Choroid plexus epithelial cell (primary cell): Measurements from ENCODE around the gene C20orf141.
"Not testable (repeated sequence)": the region's sequence is repeated elsewhere in the genome, so short reads cannot be mapped to it uniquely, and the experiment has no call there.

Experiments
- DNase-seq: peaks from one replicate; pipeline ENCODE4 v3.0.0-alpha.2; 2010; ENCODE audit warnings: low read depth
- H3K4me3 ChIP-seq: 2 replicates; pipeline ENCODE4 v1.5.1; 2011; ENCODE audit warnings: low read depth, mild to moderate bottlenecking, control low read depth, low read length, moderate library complexity
- TF ChIP-seq, protein P1 (sequence below): conservative IDR thresholded peaks from 2 replicates; pipeline ENCODE4 v1.5.1; 2011; ENCODE audit warnings: low read depth, mild to moderate bottlenecking, control low read depth, inconsistent platforms, low read length, moderate library complexity

Gene C20orf141

DNA sequence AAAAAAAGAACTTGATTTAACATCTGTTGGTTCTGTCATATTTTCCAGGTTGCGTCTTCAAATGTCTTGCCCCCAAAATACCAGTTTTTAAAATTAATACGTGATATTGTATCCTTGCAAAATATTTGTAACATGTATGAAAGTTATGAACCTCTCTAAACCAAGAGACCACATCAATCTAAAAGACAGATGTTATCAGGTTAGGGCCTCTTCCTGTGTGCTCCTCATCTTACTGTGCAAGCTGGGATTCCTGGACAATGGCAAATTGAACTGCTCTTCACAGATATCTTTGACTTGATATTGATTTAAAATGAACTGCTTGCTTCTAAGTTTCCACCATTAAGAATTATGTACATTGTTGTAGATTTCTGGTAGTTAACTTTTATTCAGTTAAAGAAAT, 11.0 kb downstream of the C20orf141 start:
- DNase-seq = no peak
- TF ChIP-seq, protein P1, sequence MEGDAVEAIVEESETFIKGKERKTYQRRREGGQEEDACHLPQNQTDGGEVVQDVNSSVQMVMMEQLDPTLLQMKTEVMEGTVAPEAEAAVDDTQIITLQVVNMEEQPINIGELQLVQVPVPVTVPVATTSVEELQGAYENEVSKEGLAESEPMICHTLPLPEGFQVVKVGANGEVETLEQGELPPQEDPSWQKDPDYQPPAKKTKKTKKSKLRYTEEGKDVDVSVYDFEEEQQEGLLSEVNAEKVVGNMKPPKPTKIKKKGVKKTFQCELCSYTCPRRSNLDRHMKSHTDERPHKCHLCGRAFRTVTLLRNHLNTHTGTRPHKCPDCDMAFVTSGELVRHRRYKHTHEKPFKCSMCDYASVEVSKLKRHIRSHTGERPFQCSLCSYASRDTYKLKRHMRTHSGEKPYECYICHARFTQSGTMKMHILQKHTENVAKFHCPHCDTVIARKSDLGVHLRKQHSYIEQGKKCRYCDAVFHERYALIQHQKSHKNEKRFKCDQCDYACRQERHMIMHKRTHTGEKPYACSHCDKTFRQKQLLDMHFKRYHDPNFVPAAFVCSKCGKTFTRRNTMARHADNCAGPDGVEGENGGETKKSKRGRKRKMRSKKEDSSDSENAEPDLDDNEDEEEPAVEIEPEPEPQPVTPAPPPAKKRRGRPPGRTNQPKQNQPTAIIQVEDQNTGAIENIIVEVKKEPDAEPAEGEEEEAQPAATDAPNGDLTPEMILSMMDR = no peak
- H3K4me3 ChIP-seq = no peak overlapping the region

DNA sequence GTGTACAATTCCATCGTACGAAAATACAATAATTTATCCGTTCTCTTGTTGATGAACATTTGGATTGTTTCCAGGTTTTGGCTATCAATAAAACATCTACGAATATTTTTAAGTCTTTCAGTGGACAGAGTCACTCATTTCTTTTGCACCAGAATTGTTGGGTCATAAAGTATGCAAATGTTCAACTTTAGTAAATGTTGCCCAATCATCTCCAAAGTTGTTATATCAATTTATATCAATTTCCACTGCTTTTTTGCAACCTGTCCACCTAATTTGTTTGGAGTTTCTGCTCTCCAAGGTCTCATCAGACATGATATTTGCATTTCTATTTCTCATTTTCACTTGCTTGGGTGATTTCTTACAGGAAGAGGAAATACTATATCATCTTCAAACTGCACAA, 11.9 kb downstream of the C20orf141 start:
- DNase-seq = no peak
- TF ChIP-seq, protein P1 = no peak
- no peak overlapping the region for H3K4me3 ChIP-seq

DNA sequence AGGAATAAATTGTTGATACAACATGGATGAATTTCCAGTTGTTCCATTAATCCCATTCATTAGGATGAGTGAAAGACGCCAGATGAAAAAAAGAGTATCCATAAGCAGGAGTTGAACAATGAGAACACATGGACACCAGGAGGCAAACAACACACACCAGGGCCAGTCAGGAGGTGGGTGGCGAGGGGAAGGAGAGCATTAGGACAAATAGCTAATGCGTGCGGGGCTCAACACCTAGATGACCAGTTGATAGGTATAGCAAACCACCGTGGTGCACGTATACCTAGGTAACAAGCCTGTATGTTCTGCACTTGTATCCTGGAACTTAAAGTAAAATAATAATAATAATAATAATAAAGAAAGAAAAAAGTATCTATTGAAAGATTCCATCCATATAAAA, 14.6 kb downstream of the C20orf141 start:
- DNase-seq = no peak
- TF ChIP-seq, protein P1 = no peak

DNA sequence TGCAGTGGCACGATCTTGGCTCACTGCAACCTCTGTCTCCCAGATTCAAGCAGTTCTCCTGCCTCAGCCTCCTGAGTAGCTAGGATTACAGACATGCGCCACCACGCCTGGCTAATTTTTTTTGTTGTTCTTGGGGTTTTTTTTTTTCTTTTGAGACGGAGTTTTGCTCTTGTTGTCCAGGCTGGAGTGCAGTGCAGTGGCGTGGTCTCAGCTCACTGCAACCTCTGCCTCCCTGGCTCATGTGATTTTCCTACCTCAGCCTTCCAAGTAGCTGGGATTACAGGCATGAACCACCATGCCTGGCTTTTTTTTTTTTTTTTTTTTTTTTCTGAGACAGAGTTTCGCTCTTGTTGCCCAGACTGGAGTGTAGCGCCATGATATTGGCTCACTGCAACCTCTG, 16.4 kb downstream of the C20orf141 start:
- H3K4me3 ChIP-seq, DNase-seq: not testable (repeated sequence)

More for the DNA sequence above, 14.6 kb downstream of the C20orf141 start:
- H3K4me3 ChIP-seq = no peak overlapping the region

DNA sequence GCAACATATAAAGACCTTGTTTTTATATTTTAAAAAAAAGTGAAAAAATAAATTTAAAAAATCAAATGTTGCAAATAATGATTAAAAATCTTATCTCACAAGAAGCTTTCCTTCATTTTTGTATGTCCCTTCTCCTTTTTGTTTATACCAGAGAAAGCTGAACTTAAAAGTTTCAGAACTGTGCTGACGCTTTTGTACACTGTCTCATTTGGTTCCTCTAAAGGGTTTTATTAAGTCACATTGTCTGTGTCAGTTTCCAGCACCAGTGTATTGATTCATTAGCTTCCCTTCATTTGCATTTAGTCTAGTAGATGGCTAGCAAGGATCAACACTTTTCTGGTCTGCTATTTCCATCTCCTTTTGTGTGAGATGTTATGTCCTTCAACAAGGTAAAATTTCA, 19.0 kb downstream of the C20orf141 start:
- TF ChIP-seq, protein P1 = no peak
- H3K4me3 ChIP-seq = no peak overlapping the region
- no peak for DNase-seq

DNA sequence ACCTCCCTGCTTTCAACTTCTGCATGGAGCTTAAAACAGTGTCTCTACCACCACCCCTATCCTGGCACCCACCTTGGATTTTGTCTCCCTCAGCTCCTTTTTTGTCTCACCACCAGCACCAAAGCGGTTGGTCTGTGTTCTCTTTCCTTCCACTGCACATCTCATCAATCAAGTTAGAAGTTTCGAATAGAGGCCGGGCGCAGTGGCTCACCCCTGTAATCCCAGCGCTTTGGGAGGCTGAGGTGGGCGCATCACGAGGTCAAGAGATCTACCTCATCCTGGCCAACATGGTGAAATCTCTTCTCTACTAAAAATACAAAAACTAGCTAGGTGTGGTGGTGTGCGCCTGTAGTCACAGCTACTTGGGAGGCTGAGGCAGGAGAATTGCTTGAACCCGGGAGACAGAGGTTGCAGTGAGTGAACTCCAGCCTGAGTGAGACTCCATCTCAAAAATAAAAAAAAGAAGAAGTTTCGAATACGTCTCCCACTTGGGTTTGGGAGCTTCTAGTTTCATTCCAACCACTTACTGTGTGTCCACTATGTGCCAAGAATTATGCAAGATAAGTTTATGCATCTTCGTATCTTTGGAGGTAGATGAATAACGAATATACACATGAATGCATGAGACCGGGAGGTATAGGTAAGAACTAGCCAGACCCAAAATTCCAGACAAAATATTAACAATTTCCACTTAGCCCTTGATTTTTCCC, 19.8 kb downstream of the C20orf141 start:
- TF ChIP-seq, protein P1 = no peak
- no peak overlapping the region for H3K4me3 ChIP-seq
- no peak for DNase-seq

DNA sequence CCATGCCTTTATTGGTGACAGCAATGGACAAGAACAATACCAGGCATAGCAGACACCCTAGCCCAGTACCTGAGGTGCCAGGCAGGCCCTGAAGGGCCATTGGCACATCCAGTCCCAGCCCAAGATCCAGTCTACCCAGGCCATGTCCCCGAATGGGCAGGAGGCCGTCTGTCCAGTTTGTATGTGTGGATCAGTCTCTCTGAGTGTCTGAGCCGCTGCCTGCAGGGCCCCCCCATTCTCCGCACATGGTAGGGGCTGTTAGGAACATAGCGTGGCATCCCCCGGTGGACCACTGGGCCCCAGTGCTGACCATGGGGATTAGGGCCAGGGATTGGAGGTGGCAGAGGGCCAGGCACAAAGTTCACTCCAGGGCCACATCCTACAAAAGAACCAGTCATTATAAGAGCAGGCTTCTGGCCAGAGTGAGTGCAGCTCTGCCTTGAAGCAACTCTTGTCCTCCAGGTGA, 20.6 kb downstream of the C20orf141 start:
- DNase-seq = no peak
- TF ChIP-seq, protein P1 = no peak
- H3K4me3 ChIP-seq = no peak overlapping the region
